Lower leg skin (tissue), 4 donors: Measurements from ENCODE around the gene FCAMR. TPM values are rescaled to one million over a fixed set of nuclear protein-coding genes. Genes with fewer than 3 reads are reported as not detected.

Source experiments
- DNase-seq, 2 donors: peaks; one replicate each; pipeline ENCODE4 v3.0.0-alpha.2; 2019; ENCODE audit warnings: low spot score in 2 of 2
- H3K4me3 ChIP-seq: fragments of 200-600 bp; sonication (generic); 2 replicates; pipeline ENCODE4 v1.5.1; 2017; ENCODE audit warnings: mild to moderate bottlenecking, low read depth; ENCODE audit not compliant: poor library complexity, severe bottlenecking
- CTCF ChIP-seq, 3 donors: fragments of 450-650 bp; IDR thresholded peaks; one replicate each; pipeline ENCODE4 v1.5.1; 2016; ENCODE audit warnings: antibody characterized with exemption in 3 of 3, mild to moderate bottlenecking in 3 of 3, moderate library complexity in 2 of 3
- POLR2A ChIP-seq, 2 donors: fragments of 450-650 bp; IDR thresholded peaks; one replicate each; pipeline ENCODE4 v1.6.1; 2016 to 2017; ENCODE audit warnings: antibody characterized with exemption in 2 of 2, mild to moderate bottlenecking in 1 of 2, moderate library complexity in 1 of 2
- WGBS, 2 donors: methylation state at CpG; one replicate each; pipeline ENCODE4 v1.1.5; 2018; 5-methylcytosine and 5-hydroxymethylcytosine counted together
- intact Hi-C: fragments of 100-400 bp; cut with DNase I; formaldehyde crosslinking; loops from one replicate; pipeline ENCODE4 v1.15.0; 2023; ENCODE audit warnings: low total_unique reads
- total RNA-seq, 4 donors: library from RNA; depleted of rRNA; stranded (reverse); fragments of >200 nt; gene quantifications; one replicate each; pipeline ENCODE4 v1.1.0, GENCODE V29; 2016

Gene FCAMR
- total RNA-seq, 4 donors from 2014 or later: not detected

DNA sequence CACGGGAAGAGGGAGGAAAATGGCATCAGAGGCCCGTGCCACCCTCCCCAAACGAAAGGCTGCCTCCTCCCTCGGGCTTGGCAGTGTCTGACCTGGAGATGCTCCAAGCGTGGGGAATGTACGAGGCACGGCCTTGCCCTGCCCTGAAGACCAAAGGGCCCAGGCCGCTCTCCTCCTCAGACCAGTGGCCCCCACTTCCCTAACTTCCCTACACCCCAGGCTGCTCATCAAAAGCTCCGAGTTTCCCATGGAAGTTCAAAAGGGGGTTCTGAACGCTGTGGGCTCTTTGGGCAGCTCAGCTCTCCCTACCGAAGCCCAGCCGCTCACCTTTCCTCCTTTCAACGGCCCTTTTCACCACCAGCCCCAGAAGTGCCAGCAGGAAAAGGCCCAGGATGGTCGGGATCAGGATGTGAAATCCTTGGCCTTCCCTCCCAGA is 60.4 kb downstream of the FCAMR start:
- intact Hi-C loops: loop anchor here (10.0 kb wide), 3 partner anchors 185 to 425 kb away; no protein-coding TSS in a partner anchor

GRCh38 chr1:206909161-206909882 is 60.9 kb downstream of the FCAMR start:
- intact Hi-C loops: no loop called here
- H3K4me3 ChIP-seq: no peak overlapping the region
- TF ChIP-seq CTCF (IDR thresholded peaks at IDR 0.05): no peak
- TF ChIP-seq POLR2A (IDR thresholded peaks at IDR 0.05): no peak
- WGBS, 2 donors: 0 to 1% methylated on average over 39 to 47 of the region's 69 CpGs
- DNase-seq: peak; percentile 78 to 91

More for the DNA sequence above, 60.4 kb downstream of the FCAMR start:
- no peak for DNase-seq
- WGBS, 2 donors: 18 to 22% methylated on average over 14 of the region's 14 CpGs
- no peak for TF ChIP-seq POLR2A (IDR thresholded peaks at IDR 0.05)
- H3K4me3 ChIP-seq: no peak overlapping the region

- H3K4me3 ChIP-seq: no peak overlapping the region
- TF ChIP-seq CTCF (IDR thresholded peaks at IDR 0.05): no peak
- 95 to 97% methylated on average over 10 of the region's 10 CpGs for WGBS, 2 donors
- intact Hi-C loops: no loop called here
- DNase-seq: no peak
Measured at GRCh38 chr1:206908038-206908437, 62.2 kb downstream of the FCAMR start.

Other genes starting within 250 kb of the FCAMR start
- not detected for gene IL19, start 199.7 kb downstream of the FCAMR start, total RNA-seq
- under 1 TPM in 2 of 4 donors, not detected in 2; 0.32 to 0.72 TPM for gene IL10, start 198.0 kb downstream of the FCAMR start, total RNA-seq
- gene IL20, start 104.8 kb downstream of the FCAMR start, total RNA-seq: not detected
- gene IL24, start 73.0 kb downstream of the FCAMR start, total RNA-seq: not detected
- gene FCMR, start 48.5 kb downstream of the FCAMR start, total RNA-seq: 1 to 10 TPM in 2 of 4 donors, under 1 TPM in 1, not detected in 1; 0.34 to 1.4 (median 1.3) TPM
- 1 to 10 TPM in 2 of 4 donors, under 1 TPM in 1, not detected in 1; 0.55 to 4.7 (median 2.0) TPM for gene PIGR, start 24.0 kb downstream of the FCAMR start, total RNA-seq
- 100 to 1,000 TPM in 2 of 4 donors, 10 to 100 TPM in 2; 81.5 to 137 (median 110) TPM for gene C1orf116, start 62.3 kb upstream of the FCAMR start, total RNA-seq
- gene YOD1, start 80.7 kb upstream of the FCAMR start, total RNA-seq: 10 to 100 TPM; 47.5 to 91.8 (median 65.5) TPM
- gene PFKFB2, start 82.8 kb upstream of the FCAMR start, total RNA-seq: 10 to 100 TPM; 12.6 to 22.6 (median 16.8) TPM
- gene C4BPB, start 118.4 kb upstream of the FCAMR start, total RNA-seq: not detected
- not detected for gene C4BPA, start 133.8 kb upstream of the FCAMR start, total RNA-seq